ENCODE measurements around the gene TP53BP2. TPM values are rescaled to one million over a fixed set of nuclear protein-coding genes. Genes with fewer than 3 reads are reported as not detected.
"Not testable (repeated sequence)": the region's sequence is repeated elsewhere in the genome, so short reads cannot be mapped to it uniquely, and the experiment has no call there.

TP53BP2 gene
- total RNA-seq, 1 donor from 2014 or later = 52.9 TPM

DNA sequence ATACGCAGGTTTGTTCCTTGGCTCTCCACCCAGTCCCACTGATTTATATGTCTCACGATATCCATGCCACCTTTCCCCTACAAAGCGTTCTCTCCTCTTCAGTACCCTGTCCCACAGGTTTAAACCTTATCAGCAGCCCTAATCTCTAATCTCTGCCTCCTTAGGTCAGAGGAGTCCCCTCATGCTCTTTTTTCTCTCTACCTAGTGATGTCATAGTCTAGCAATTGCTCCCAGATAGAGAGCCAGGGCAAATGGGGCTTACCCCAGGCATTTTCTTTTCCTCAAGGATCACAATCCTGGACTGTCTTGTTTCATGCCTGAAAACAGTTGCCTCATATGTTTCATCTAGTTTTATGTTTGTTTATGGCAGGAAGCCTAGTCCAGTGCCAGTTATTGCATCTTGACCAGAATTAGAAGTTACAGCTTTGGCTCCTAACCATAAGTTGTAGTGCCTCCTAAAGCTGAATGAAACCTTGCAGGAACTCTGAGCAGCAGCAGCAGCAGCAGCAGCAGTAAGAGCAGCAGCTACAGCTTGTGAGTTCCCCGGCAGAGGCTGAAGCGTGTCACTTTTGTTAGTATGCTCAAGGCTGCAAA is 26.7 kb upstream of the TP53BP2 start:
- Mint-ChIP-seq H3K9me3 (peaks cover 3% of the 10 kb centered on the region), H3K4me1 (no peaks in the 10 kb centered on the region), H3K4me3 (no peak overlapping the region), H3K36me3 (ENCODE audit: low read depth) (no peaks in the 10 kb centered on the region), H3K27ac (no peak overlapping the region), H3K27me3 (peaks cover 34% of the 10 kb centered on the region)
- CTCF ChIA-PET = no interaction called here
- TF ChIP-seq, protein P1, sequence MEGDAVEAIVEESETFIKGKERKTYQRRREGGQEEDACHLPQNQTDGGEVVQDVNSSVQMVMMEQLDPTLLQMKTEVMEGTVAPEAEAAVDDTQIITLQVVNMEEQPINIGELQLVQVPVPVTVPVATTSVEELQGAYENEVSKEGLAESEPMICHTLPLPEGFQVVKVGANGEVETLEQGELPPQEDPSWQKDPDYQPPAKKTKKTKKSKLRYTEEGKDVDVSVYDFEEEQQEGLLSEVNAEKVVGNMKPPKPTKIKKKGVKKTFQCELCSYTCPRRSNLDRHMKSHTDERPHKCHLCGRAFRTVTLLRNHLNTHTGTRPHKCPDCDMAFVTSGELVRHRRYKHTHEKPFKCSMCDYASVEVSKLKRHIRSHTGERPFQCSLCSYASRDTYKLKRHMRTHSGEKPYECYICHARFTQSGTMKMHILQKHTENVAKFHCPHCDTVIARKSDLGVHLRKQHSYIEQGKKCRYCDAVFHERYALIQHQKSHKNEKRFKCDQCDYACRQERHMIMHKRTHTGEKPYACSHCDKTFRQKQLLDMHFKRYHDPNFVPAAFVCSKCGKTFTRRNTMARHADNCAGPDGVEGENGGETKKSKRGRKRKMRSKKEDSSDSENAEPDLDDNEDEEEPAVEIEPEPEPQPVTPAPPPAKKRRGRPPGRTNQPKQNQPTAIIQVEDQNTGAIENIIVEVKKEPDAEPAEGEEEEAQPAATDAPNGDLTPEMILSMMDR (IDR thresholded peaks at IDR 0.05) = no peak
- DNase-seq (no peak), ATAC-seq (ENCODE audit: low read depth) (no peak)
- intact Hi-C loops (cut with micrococcal nuclease) = no loop called here
- POLR2A ChIA-PET = no interaction called here

DNA sequence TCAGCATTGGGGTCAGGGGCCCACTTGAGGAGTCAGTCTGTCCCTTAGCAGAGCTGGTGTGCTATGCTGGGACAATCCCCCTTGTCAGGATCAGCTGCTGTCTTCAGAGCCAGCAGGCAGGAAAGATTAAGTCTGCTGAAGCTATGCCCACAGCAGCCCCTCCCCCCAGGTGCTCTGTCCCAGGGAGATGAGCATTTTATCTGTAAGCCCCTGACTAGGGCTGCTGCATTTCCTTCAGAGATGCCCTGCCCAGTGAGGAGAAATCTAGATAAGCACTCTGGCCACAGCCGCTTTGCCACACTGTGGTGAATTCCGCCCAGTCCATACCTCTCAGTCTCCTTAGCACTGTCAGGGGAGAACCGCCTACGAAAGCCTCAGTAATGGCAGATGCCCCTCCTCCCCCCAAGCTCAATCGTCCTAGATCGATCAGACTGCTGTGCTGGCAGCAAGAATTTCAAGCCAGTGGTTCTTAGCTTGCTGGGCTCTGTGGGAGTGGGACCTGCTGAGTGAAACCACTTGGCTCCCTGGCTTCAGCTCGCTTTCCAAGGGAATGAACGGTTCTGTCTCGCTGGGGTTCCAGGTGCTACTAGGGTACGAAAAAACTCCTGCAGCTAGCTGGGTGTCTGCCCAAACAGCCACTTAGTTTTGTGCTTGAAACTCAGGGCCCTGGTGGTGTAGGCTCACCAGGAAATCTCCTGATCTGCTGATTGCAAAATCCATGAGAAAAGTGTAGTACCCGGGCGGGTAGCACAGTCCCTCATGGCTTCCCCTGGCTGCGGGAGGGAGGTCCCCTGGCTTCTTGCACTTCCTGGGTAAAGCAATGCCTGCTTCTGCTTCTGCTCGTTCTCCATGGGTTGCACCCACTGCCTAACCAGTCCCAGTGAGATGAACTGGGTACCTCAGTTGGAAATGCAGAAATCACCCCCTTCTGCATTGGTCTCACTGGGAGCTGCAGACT is 25.1 kb upstream of the TP53BP2 start:
- H3K36me3 Mint-ChIP-seq (ENCODE audit: low read depth) = no peaks in the 10 kb centered on the region
- no peak for ATAC-seq (ENCODE audit: low read depth)
- H3K4me3 Mint-ChIP-seq = peak overlapping the region; percentile 29
- no peak overlapping the region for H3K27ac Mint-ChIP-seq
- TF ChIP-seq, protein P1 (IDR thresholded peaks at IDR 0.05) = no peak
- CTCF ChIA-PET = no interaction called here
- intact Hi-C loops (cut with micrococcal nuclease) = no loop called here
- H3K27me3 Mint-ChIP-seq = peaks cover 38% of the 10 kb centered on the region
- POLR2A ChIA-PET = no interaction called here
- no peaks in the 10 kb centered on the region for H3K4me1 Mint-ChIP-seq
- peaks cover under 1% of the 10 kb centered on the region for H3K9me3 Mint-ChIP-seq
- DNase-seq = no peak

DNA sequence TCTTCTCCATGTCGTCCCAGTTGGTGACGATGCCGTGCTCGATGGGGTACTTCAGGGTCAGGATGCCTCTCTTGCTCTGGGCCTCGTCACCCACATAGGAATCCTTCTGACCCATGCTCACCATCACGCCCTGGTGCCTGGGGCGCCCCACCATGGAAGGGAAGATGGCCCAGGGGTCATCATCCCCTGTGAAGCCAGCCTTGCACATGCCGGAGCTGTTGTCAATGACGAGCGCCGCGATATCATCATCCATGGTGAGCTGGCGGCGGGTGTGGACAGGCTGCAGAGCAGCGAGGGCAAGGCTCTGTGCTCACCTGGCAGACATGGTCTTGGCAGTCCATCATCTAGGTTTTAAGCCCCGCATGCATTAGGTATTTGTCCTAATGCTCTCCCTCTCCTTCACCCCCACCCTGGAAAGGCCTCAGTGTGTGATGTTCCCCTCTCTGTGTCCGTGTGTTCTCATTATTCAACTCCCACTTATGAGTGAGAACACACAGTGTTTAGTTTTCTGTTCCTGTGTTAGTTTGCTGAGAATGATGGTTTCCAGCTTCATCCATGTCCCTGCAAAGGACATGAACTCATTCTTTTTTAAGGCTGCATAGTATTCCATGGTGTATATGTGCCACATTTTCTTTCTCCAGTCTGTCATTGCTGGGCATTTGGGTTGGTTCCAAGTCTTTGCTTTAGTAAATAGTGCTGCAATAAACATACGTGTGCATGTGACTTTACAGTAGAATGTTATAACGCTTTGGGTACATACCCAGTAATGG is 19.0 kb upstream of the TP53BP2 start:
- H3K4me1 Mint-ChIP-seq; DNase-seq; H3K27ac Mint-ChIP-seq; H3K4me3 Mint-ChIP-seq; POLR2A ChIA-PET; ATAC-seq (ENCODE audit: low read depth); intact Hi-C loops (cut with micrococcal nuclease); H3K36me3 Mint-ChIP-seq (ENCODE audit: low read depth); H3K9me3 Mint-ChIP-seq; CTCF ChIA-PET: not testable (repeated sequence)
- H3K27me3 Mint-ChIP-seq = peaks cover 27% of the 10 kb centered on the region

DNA sequence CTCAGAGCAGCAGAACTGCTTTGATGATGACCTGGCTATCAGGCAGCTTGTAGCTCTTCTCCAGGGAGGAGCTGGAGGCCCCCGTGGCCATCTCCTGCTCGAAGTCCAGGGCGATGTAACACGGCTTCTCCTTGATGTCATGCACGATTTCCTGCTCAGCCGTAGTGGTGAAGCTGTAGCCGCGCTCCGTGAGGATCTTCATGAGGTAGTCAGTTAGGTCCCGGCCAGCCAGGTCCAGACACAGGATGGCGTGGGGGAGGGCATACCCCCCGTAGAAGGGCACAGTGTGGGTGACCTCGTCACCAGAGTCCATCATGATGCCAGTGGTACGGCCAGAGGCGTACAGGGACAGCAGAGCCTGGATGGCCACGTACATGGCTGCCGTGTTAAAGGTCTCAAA is 18.3 kb upstream of the TP53BP2 start:
- H3K9me3 Mint-ChIP-seq = no peaks in the 10 kb centered on the region
- ChIA-PET POLR2A (no interaction called here), CTCF (no interaction called here)
- H3K36me3 Mint-ChIP-seq (ENCODE audit: low read depth) = no peaks in the 10 kb centered on the region
- no peak for DNase-seq
- peaks cover 23% of the 10 kb centered on the region for H3K27me3 Mint-ChIP-seq
- no peaks in the 10 kb centered on the region for H3K4me1 Mint-ChIP-seq
- TF ChIP-seq, protein P1 (IDR thresholded peaks at IDR 0.05) = no peak
- H3K4me3 Mint-ChIP-seq = no peak overlapping the region
- no peak for ATAC-seq (ENCODE audit: low read depth)
- intact Hi-C loops (cut with micrococcal nuclease) = no loop called here
- H3K27ac Mint-ChIP-seq = no peak overlapping the region

DNA sequence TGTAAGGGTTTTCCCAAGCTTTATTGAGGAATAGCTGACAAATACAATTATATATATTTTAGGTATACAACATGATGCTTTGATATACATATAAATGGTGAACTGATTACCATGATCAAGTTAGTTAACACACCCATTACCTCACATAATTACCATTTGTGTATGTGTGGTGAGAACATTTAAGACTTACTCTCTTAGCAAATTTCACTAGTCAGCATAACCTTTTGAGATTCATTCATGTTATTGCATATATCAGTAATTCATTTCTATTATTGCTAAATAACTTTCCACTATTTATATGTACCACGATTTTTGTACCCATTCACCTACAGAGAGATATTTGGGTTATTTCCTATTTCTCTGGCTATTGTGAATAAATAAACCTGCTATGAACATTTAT is 16.2 kb upstream of the TP53BP2 start:
- H3K27ac Mint-ChIP-seq = no peak overlapping the region
- intact Hi-C loops (cut with micrococcal nuclease) = no loop called here
- ATAC-seq (ENCODE audit: low read depth) (no peak), DNase-seq (no peak)
- H3K4me3 Mint-ChIP-seq = no peak overlapping the region
- H3K36me3 Mint-ChIP-seq (ENCODE audit: low read depth) = no peaks in the 10 kb centered on the region
- peaks cover 7% of the 10 kb centered on the region for H3K27me3 Mint-ChIP-seq
- ChIA-PET POLR2A (no interaction called here), CTCF (no interaction called here)
- TF ChIP-seq, protein P1 (IDR thresholded peaks at IDR 0.05) = no peak
- no peaks in the 10 kb centered on the region for H3K9me3 Mint-ChIP-seq
- H3K4me1 Mint-ChIP-seq = no peaks in the 10 kb centered on the region
